Left kidney (tissue), 2 donors: ENCODE measurements around the gene MRPL40. TPM values are rescaled to one million over a fixed set of nuclear protein-coding genes. Genes with fewer than 3 reads are reported as not detected.

Experiments used
- DNase-seq: peaks from one replicate; pipeline ENCODE4 v3.0.0-alpha.2; 2013
- polyA plus RNA-seq: library from polyadenylated mRNA; unstranded; fragments of 120-200 nt; gene quantifications from one replicate; pipeline ENCODE4 v1.2.1, GENCODE V29; 2013; ENCODE audit not compliant: insufficient read length

The MRPL40 gene
- polyA plus RNA-seq, 1 donor = 43.2 TPM

GRCh38 chr22:19480173-19480568 lies 47.8 kb downstream of the MRPL40 start:
- no peak for DNase-seq

- DNase-seq = no peak
These were observed 48.4 kb downstream of the MRPL40 start for GRCh38 chr22:19480789-19481188.

GRCh38 chr22:19482297-19482696 lies 50.0 kb downstream of the MRPL40 start:
- no peak for DNase-seq

- DNase-seq = no peak
These were observed 51.3 kb downstream of the MRPL40 start for GRCh38 chr22:19483481-19484244.

Other genes with a start within 250 kb of the MRPL40 start
- gene CLTCL1, start 140.8 kb upstream of the MRPL40 start, polyA plus RNA-seq = 6.9 TPM
- gene HIRA, start 812 bp upstream of the MRPL40 start, polyA plus RNA-seq = 34.6 TPM
- 41.1 TPM for gene C22orf39, start 15.2 kb downstream of the MRPL40 start, polyA plus RNA-seq
- 67.5 TPM for gene UFD1, start 46.6 kb downstream of the MRPL40 start, polyA plus RNA-seq
- 25.2 TPM for gene CDC45, start 47.4 kb downstream of the MRPL40 start, polyA plus RNA-seq
- 17.5 TPM for gene CLDN5, start 91.9 kb downstream of the MRPL40 start, polyA plus RNA-seq